HT1080 (cell line): Measurements from ENCODE around the gene DNAJC1. TPM values are rescaled to one million over a fixed set of nuclear protein-coding genes. Genes with fewer than 3 reads are reported as not detected.
"Not testable (repeated sequence)": the region's sequence is repeated elsewhere in the genome, so short reads cannot be mapped to it uniquely, and the experiment has no call there.

ENCODE experiments used
- DNase-seq: peaks from one replicate; pipeline ENCODE4 v3.0.0-alpha.2; 2015; ENCODE audit warnings: low read depth
- small RNA-seq: library from RNA; depleted of rRNA; stranded (forward); fragments of <200 nt; gene quantifications from one replicate; pipeline ENCODE3, GENCODE V24; 2014
- total RNA-seq: library from RNA; depleted of rRNA; stranded (reverse); fragments of >200 nt; shearing (Covaris generic); gene quantifications from 2 replicates; pipeline ENCODE4 v1.2.3, GENCODE V29; 2014; rRNA removed

Gene DNAJC1
- total RNA-seq, 1 experiment from 2014 or later, result 21.8 TPM

DNA sequence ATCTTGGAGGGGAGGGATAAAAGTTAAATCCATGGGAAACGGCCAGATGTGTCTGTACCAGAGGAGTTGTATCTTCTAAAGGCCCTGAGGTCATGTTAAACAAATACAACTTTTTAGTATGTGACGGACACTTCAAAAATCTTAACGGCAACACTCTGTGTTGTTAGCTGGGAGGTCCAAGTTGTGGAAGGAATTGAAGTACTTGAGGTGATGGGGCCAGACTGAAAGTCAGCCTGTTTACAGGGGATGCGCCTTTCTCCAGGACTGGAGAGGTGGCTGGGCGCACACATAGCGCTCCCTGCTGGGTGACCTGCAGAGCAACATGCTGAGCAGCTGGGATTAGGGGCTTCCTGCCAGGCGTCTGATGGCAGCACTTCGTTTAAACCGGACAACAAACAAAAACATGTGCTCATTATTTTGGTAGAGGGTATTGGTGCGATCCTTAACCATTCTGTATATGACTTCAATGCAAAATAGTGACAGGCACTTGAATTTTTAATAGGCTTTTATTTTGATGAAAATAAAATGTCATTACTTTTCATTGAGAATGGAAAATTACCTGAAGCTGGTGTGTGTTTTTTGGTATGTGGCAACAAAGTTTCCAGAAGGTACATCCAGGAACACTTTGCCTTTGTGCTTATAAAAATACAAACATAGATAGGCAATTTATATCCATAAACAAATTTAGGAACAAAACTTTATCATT, 271.3 kb downstream of the DNAJC1 start:
- DNase-seq, result peak; percentile 45

DNA sequence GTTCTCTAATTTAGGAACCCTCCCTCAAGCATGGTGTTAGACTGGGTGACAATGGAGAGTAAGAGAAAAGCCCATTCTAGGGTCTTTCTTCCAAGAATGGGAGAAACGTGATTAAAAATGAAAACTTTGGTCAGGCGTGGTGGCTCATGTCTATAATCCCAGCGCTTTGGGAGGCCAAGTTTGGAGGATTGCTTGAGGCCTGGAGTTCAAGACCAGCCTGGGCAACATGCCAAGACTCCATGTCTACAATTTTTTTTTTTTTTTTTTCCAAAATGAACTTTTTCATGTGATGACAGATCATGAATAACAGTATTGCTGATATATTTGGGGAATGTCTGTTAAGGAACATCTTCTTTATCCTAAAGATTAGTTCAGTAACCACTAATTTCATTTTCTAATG, 274.9 kb downstream of the DNAJC1 start:
- DNase-seq, result no peak

DNA sequence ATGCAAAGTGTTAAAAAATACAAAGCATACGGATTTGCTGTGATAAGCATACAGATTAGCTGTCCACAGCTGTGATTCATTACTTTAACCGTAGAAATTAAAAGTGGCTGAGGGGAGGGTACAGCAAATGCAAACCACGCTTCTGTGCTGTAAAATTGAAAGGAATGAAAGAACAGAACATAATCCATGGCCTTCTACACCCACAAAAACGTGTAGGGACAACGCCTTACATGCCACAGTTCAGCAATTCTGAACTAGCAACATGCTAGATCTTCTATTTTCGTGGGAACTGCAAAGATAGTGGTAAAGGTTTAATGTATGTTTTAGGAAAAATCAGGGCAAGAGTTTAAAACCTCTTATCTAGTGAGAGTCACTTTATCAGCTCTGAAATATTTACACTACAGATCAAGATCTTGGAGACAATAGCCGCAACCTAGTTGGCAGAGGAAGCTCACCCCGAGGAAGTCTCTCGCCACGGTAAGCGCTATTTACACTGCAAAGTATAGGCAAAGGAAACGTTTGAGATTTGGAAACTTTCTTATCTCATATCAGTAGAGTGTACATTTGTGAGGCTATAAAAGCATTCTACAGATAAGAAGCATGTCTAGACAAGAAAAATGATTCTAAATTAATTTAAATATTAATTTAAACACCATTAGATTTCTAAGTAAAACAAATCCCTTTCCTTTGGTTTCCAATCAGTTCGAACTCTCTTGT, 275.9 kb downstream of the DNAJC1 start:
- DNase-seq, result no peak

DNA sequence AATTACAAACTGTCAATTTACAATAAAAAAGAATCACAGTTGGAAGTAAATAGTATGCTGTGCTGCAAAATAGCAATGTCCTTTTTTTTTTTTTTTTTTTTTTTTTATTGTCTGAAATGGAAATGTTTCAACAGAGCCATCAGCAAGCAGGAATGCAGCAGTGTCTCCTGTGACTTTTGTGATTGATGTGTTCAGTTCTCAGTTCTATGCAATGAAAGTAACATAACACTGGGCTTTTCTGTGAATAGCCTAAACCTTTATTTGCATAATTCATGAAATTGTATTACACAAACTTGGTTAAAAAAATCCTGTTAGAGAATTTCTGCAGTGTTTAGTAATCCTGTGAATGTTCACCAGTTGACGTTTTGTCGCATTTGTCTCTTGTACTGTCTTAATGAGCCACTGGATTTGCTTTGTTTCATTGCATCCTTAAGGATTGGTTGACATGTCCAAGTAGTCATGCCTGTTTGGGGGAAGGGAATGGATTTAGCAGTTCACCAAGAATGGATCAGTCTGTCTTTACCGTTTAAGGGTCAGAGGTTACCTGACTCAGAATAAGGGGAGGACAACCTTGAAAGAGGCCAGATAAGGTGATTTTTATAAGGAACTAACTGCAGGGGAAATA, 276.8 kb downstream of the DNAJC1 start:
- DNase-seq, result peak; percentile 19

DNA sequence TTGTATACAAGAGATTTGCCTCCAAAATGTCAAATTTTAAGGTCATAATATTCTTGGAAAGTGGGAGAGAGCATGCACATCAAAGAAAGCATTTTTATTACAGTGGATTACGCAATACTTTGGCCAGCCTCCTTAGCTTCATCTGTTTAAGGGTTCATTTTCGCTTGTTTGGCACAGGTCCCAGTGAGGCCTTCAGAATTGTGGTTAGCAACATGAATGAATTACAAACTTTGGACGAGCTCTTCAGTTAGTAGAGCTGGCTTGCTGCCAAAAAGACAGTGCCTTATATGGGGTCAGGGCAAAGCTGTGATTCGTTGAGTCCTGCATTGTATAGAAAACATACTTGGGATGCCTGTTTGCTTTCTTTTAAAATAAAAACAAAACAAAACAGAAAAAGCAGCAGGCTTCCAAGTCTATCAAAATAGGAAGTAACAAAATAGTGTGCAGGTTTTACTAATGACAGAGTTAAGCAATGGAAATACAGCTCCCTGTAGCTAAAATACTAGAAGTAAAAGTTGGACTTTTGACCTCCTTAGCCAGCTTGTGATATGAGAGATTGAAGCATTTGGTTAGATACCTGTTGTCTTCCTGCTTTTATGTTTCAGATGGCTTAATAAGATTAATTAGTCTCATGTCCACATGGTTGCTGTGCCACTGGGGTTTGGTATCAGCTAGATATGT, 278.7 kb downstream of the DNAJC1 start:
- peak; percentile 96 for DNase-seq

DNA sequence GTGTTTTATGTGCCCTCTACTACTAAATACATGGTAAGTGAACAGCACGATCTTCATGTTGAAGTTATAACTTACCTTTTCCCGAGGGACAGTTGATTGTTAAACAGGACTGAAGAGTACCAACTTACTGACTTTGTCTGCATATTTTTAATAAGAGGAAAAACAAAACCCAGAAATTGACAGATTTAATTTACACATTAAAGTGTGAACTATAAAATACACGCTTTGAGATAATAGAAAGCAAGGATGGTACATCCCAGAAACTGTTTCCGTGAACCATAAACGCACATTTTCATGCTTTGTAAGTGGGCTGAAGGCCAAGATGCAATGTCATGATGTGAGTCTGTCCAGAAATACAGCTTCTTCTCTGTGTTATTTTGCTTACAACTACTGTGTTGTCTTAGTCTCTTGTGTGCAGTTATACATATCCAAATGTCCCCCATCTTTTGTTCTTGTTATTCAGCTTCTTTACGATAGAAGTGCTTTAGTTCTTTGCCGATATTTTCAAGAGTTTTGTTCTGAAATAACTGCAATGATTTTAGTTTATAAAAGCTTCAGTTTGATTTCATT, 279.4 kb downstream of the DNAJC1 start:
- DNase-seq, result no peak

DNA sequence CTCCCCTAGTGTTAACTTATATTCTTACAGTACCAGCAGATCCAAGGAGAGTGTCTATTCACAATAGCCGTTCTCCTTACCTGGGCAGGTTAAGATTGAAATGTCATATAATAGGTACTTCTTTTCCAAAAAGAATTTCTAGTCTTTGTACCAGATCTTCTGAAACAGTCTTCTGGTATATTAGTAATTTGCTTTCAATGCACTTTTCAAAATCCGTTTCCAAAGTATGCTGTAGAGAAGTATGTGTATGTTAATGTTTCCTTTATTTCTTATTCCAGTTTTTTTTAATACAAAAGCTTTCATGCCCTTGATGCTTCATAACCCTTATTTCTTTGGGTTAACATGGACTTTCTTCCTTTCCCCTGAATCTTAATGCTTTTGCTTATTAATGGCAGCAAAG, 281.3 kb downstream of the DNAJC1 start:
- no peak for DNase-seq

DNA sequence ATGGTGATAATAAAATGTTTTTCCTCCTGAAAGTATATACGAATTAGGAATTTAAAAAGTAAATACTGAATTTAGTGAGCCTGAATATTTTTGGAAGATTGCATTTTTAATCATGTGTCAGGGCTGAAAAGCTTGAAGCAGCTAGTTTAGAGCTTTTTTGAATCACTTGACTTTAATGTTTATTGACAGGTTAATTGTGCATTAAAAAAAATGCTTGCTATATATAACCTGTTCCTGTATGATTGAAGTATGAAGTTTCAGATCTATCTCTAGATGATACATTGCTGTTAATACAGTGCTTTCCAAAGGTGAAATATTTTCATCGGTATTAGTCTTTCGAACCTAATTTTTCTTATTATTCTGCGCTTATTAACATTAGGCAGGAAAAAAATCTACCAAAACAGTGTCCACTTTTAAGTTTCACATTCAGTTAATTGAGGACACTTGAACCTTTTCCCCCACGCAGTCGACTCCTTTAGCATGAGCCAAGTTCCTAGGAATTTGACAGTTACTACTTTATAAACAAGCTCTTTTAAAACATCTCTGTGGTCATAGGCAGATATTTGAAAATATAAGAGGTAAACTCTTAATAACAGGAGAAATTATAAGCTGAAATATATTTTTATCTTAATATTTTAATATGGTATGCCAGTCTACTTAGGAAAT, 282.4 kb downstream of the DNAJC1 start:
- DNase-seq, result no peak

DNA sequence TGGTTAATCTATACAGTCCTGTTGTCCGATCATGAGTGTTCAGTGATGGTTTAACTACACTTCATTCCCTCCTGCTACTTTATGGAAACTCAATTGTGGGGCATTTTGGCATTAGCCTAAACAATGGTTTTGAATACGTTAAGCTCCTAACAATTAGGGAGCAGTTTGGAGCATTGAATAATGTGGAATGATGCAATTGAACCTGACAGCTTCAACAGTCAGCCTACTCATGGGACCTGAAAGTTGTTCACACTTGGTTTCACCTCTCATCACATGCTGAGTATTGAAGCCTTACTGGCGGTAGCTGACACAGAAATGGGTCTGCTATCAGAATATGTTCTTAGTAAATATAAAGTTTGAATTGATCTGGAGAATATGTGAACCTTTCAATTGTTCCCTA, 283.4 kb downstream of the DNAJC1 start:
- no peak for DNase-seq

DNA sequence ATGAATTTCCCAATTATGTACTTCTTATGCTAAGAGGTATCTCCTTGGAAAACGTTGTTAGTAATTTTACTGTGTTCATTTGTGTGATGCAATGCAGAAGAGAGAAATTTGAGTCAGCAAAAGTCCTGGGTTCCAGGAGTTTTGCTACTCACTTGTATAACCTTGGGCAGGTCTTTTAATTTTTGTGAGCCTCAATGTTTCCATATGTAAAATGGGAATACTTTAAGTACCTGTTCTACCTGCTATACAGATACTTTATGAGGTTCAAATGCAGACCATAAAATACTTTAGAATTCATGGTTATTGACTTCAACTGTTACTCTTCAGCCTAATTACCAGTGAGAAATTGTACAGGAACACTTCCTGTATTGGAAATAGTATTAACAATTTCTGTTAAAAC, 284.0 kb downstream of the DNAJC1 start:
- DNase-seq, result no peak

DNA sequence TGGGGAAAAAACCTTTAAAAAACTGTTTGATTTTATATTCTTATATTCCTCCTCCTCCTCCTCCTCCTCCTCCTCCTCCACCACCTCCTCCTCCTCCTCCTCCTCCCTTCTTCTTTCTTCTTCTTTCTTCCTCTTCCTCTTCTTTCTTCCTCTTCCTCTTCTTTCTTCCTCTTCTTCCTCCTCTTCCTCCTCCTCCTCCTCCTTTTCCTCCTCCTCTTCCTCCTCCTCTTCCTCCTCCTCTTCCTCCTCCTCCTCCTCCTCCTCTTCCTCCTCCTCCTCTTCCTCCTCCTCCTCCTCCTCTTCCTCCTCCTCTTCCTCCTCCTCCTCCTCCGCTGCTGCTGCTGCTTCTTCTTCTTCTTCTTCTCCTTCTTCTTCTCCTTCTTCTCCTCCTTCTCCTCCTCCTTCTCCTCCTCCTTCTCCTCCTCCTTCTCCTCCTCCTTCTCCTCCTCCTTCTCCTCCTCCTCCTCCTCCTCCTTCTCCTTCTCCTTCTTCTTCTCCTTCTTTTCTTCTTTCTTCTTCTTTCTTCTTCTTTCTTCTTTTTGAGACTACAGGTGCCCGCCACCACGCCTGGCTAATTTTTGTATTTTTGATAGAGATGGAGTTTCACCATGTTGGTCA, 286.0 kb downstream of the DNAJC1 start:
- not testable (repeated sequence) for DNase-seq

DNA sequence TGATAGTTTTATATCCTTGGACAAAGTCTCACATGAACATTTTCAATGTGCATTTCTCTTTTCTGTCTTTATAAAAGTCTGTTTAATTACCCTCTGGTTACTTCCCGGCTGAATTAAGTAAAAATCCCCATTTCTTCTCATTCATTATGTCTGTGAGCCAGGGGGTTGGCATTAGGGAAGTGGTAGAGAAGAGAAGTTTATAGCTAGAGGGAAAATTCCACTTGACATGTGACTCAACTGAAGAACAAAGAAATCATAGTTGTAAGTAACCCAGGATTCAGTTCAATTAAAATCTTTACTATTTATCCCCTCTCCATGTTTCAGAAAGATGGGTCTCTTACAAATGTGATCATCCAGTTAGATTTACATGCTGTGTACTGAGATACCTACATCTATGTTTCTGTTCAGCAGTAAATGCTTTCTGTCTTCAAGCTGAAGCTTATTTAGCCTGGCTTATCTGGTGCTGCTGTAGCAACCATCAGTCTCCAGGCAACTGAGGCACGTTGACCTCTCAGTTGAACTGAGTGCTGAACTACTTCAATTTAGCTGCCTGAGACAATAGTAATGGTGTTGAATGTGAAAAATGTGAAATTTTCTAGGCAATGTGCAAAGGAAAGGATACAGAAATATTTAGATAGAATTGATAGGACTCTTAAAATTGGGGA, 287.9 kb downstream of the DNAJC1 start:
- peak; percentile 53 for DNase-seq

DNA sequence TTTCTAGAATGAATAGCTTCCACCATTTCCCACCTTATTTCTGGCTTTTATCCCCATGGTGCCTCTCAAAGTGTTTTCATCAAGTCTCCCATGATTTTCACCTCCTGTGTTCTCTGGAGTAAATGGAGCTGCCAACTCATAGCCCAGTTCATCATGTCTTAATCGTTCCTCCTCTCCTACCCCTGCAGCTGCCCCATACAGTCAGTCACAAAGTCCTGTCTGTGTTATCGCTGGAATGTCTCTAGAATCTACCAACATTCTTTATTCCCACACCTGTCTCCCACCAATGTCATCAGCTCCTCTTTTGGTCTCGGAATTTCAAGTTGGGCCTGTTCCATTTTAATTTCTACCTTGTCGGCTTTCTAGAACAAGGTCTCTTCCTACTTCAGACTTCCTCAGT, 290.6 kb downstream of the DNAJC1 start:
- no peak for DNase-seq

DNA sequence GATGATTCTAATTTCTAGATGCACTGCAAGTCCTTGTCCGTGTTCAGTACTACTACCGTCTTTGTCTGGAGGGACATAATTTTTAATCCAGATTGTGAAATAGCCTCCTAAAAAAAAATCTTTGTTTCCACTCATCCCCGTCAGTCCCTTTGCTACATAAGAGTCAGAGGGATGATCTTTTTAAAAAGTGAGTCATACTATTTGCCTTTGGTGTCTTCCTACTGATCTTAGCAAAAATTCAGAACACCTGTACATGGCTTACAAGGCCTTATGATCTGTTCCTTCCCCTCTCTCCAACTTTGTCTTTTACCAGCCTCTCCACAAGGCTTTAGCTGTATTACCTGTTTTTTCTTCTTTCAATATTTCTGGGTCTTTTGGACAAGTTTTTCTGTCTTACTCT, 296.0 kb downstream of the DNAJC1 start:
- DNase-seq, result no peak

Small RNA genes lying within 50 kb of the gene (small RNA-seq; reads per million reads assigned to genes)
- not detected for gene RN7SKP219
- not detected for gene RN7SKP37

Other genes with a start within 250 kb of the DNAJC1 start
- gene EBLN1, start 214.3 kb upstream of the DNAJC1 start, total RNA-seq, result 0.29 TPM in 1 of 2 replicates, not detected in the other